Tibial nerve (tissue), 4 donors: ENCODE measurements around the gene AMDHD1.

Source experiments
- EP300 ChIP-seq, 2 donors: sonication (generic); formaldehyde crosslinking; IDR thresholded peaks; one replicate each; pipeline ENCODE4 v1.6.1; 2017; ENCODE audit warnings: antibody characterized with exemption in 2 of 2, mild to moderate bottlenecking in 1 of 2
- POLR2A ChIP-seq, 2 donors: fragments of 450-650 bp; IDR thresholded peaks; one replicate each; pipeline ENCODE4 v1.6.1; 2017; ENCODE audit warnings: antibody characterized with exemption in 2 of 2, mild to moderate bottlenecking in 2 of 2, moderate library complexity in 2 of 2
- TF ChIP-seq, protein P1 (sequence below), 5 experiments: fragments of 200-600 bp in 3 of 5; fragments of 450-650 bp in 2 of 5; sonication (generic) in 3 of 5; IDR thresholded peaks; one replicate each; pipeline ENCODE4 v1.5.1; 2016 to 2019; ENCODE audit warnings: antibody characterized with exemption in 5 of 5, mild to moderate bottlenecking in 3 of 5, moderate library complexity in 2 of 5

DNA sequence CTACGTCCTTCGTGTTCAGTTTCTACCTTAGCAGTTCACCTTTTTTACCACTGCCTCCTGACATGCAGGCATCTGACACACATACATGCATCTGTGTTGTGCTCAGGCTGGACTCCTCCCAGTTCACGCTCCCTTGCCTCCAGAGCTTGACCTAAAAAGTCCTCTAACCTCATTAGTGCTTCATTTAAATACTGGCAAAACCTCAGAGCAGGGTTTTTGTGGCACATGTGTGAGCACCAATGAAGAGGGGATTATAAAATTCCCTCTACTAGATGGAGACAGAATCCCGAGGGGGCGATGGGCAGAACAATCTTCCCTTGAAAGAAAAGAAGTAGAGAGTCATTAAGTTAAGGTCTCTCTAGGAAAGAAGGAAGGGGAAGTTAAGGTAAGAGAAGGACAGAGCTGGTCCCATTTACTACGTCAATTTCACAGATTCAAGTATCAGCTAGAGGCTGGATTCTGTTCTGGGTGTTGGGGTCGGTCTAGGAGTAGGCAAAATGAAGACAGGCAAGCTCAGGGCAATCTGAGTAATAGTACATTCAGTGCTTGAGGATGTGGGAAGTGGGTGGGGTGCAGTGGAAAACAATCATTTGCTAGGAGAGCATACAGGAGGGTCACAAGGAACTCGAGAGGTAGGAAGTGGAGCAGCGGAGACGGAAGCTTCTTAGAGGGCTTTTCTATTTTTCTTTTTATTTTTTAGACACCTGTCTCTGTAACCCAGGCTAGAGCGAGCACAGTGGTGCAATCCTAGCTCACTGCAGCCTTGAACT lies 45.6 kb downstream of the AMDHD1 start:
- TF ChIP-seq, protein P1, sequence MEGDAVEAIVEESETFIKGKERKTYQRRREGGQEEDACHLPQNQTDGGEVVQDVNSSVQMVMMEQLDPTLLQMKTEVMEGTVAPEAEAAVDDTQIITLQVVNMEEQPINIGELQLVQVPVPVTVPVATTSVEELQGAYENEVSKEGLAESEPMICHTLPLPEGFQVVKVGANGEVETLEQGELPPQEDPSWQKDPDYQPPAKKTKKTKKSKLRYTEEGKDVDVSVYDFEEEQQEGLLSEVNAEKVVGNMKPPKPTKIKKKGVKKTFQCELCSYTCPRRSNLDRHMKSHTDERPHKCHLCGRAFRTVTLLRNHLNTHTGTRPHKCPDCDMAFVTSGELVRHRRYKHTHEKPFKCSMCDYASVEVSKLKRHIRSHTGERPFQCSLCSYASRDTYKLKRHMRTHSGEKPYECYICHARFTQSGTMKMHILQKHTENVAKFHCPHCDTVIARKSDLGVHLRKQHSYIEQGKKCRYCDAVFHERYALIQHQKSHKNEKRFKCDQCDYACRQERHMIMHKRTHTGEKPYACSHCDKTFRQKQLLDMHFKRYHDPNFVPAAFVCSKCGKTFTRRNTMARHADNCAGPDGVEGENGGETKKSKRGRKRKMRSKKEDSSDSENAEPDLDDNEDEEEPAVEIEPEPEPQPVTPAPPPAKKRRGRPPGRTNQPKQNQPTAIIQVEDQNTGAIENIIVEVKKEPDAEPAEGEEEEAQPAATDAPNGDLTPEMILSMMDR (IDR thresholded peaks at IDR 0.05): no peak
- no peak for TF ChIP-seq EP300 (IDR thresholded peaks at IDR 0.05)
- TF ChIP-seq POLR2A (IDR thresholded peaks at IDR 0.05): no peak
